RPMI8226 (cell line): Measurements from ENCODE around the gene PEX14.

Source experiments
- DNase-seq: peaks from one replicate; pipeline ENCODE4 v3.0.0-alpha.2; 2015

PEX14 gene

GRCh38 chr1:10597492-10598388, 123.0 kb downstream of the PEX14 start:
- no peak for DNase-seq

GRCh38 chr1:10598389-10598702, 123.6 kb downstream of the PEX14 start:
- no peak for DNase-seq

- no peak for DNase-seq
These were observed 124.6 kb downstream of the PEX14 start for GRCh38 chr1:10599194-10599861.

GRCh38 chr1:10601342-10602070, 126.8 kb downstream of the PEX14 start:
- DNase-seq: no peak

GRCh38 chr1:10602936-10603335, 128.2 kb downstream of the PEX14 start:
- DNase-seq: no peak

GRCh38 chr1:10604966-10605365, 130.2 kb downstream of the PEX14 start:
- DNase-seq: no peak

GRCh38 chr1:10606064-10606463, 131.3 kb downstream of the PEX14 start:
- DNase-seq: no peak

- no peak for DNase-seq
These were observed 132.5 kb downstream of the PEX14 start for GRCh38 chr1:10607228-10607627.

- no peak for DNase-seq
These were observed 133.9 kb downstream of the PEX14 start for GRCh38 chr1:10608690-10609089.

- DNase-seq: no peak
These were observed 136.3 kb downstream of the PEX14 start for GRCh38 chr1:10610901-10611600.

GRCh38 chr1:10612436-10613160, 137.8 kb downstream of the PEX14 start:
- no peak for DNase-seq

- no peak for DNase-seq
These were observed 138.6 kb downstream of the PEX14 start for GRCh38 chr1:10613340-10613739.

- DNase-seq: no peak
These were observed 139.1 kb downstream of the PEX14 start for GRCh38 chr1:10613861-10614260.

- no peak for DNase-seq
These were observed 139.9 kb downstream of the PEX14 start for GRCh38 chr1:10614377-10615225.

- DNase-seq: no peak
These were observed 140.6 kb downstream of the PEX14 start for GRCh38 chr1:10615332-10615731.

GRCh38 chr1:10615932-10616671, 141.4 kb downstream of the PEX14 start:
- DNase-seq: no peak

- no peak for DNase-seq
These were observed 141.9 kb downstream of the PEX14 start for GRCh38 chr1:10616696-10617095.

- no peak for DNase-seq
These were observed 142.6 kb downstream of the PEX14 start for GRCh38 chr1:10617318-10617717.

- no peak for DNase-seq
These were observed 143.5 kb downstream of the PEX14 start for GRCh38 chr1:10617931-10618885.
